KBM-7 (cell line): ENCODE measurements around the gene CBLN4.

Experiments used
- DNase-seq: peaks from one replicate; pipeline ENCODE4 v3.0.0-alpha.2; 2015
- in situ Hi-C: fragments of 300-500 bp; cut with MboI; formaldehyde crosslinking; loops from 2 replicates; pipeline ENCODE4 v1.14.3; 2020; ENCODE audit warnings: low sequenced_read_pairs, low pct_unique_long_range_greater_than_20kb, mixed read lengths

CBLN4 gene

GRCh38 chr20:56005389-56005715, at the start of gene CBLN4:
Gene CBLN4 (minus strand): TSS chr20:56005519. CDS start chr20:56004171, 1,348 bp downstream.
- DNase-seq = no peak
- in situ Hi-C loops = no loop called here

- in situ Hi-C loops = no loop called here
- DNase-seq = no peak
Measured at GRCh38 chr20:56043227-56043626, 37.9 kb upstream of the CBLN4 start.

GRCh38 chr20:56032251-56032650, 26.9 kb upstream of the CBLN4 start:
- in situ Hi-C loops = no loop called here
- DNase-seq = peak; percentile 5

GRCh38 chr20:56018716-56019115, 13.4 kb upstream of the CBLN4 start:
- in situ Hi-C loops = no loop called here
- DNase-seq = no peak

GRCh38 chr20:56018194-56018593, 12.9 kb upstream of the CBLN4 start:
- in situ Hi-C loops = no loop called here
- no peak for DNase-seq

- in situ Hi-C loops = no loop called here
- DNase-seq = no peak
Measured at GRCh38 chr20:56017560-56017959, 12.2 kb upstream of the CBLN4 start.

- no peak for DNase-seq
- in situ Hi-C loops = no loop called here
Measured at GRCh38 chr20:56014998-56015397, 9.7 kb upstream of the CBLN4 start.

GRCh38 chr20:56014151-56014550, 8.8 kb upstream of the CBLN4 start:
- in situ Hi-C loops = no loop called here
- no peak for DNase-seq

GRCh38 chr20:56004611-56005388, 519 bp downstream of the CBLN4 start:
- DNase-seq = no peak
- in situ Hi-C loops = no loop called here

GRCh38 chr20:56004007-56004406, 1.3 kb downstream of the CBLN4 start:
- no peak for DNase-seq
- in situ Hi-C loops = no loop called here

GRCh38 chr20:56002908-56003800, 2.2 kb downstream of the CBLN4 start:
- no peak for DNase-seq
- in situ Hi-C loops = no loop called here

- DNase-seq = no peak
- in situ Hi-C loops = no loop called here
Measured at GRCh38 chr20:56001890-56002289, 3.4 kb downstream of the CBLN4 start.

- DNase-seq = no peak
- in situ Hi-C loops = no loop called here
Measured at GRCh38 chr20:56001106-56001785, 4.1 kb downstream of the CBLN4 start.

- no peak for DNase-seq
- in situ Hi-C loops = no loop called here
Measured at GRCh38 chr20:55978550-55978949, 26.8 kb downstream of the CBLN4 start.

- in situ Hi-C loops = no loop called here
- DNase-seq = no peak
Measured at GRCh38 chr20:55977690-55978459, 27.4 kb downstream of the CBLN4 start.

- in situ Hi-C loops = no loop called here
- DNase-seq = no peak
Measured at GRCh38 chr20:55974491-55975202, 30.7 kb downstream of the CBLN4 start.

GRCh38 chr20:55964790-55965189, 40.5 kb downstream of the CBLN4 start:
- in situ Hi-C loops = no loop called here
- no peak for DNase-seq
